Measurements from ENCODE around the gene ZNF627.
A peak's percentile ranks its signal among the peaks of the same experiment; 100 is the strongest.

Gene ZNF627

DNA sequence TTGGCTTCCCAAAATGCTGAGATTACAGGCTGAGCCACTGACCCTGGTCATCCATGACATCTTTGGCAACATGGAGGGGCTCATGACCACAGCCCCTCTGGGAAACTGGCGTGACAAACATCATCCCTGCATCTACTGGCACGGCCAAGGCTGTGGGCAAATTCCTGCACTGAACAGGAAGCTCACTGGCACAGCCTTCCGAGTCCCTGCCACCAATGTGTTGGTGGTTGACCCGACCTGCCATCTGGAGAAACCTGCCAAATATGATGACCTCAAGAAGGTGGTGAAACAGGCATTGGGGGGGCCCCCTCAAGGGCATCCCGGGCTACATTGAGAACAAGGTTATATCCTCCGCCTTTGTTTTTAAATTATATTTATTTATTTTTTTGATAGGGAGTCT is 11.0 kb upstream of the ZNF627 start:
- TF ChIP-seq, protein P1, sequence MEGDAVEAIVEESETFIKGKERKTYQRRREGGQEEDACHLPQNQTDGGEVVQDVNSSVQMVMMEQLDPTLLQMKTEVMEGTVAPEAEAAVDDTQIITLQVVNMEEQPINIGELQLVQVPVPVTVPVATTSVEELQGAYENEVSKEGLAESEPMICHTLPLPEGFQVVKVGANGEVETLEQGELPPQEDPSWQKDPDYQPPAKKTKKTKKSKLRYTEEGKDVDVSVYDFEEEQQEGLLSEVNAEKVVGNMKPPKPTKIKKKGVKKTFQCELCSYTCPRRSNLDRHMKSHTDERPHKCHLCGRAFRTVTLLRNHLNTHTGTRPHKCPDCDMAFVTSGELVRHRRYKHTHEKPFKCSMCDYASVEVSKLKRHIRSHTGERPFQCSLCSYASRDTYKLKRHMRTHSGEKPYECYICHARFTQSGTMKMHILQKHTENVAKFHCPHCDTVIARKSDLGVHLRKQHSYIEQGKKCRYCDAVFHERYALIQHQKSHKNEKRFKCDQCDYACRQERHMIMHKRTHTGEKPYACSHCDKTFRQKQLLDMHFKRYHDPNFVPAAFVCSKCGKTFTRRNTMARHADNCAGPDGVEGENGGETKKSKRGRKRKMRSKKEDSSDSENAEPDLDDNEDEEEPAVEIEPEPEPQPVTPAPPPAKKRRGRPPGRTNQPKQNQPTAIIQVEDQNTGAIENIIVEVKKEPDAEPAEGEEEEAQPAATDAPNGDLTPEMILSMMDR (conservative IDR thresholded peaks at IDR 0.05; ENCODE audit: low read depth) = no peak
- DNase-seq (ENCODE audit: low spot score) = no peak
- ChIA-PET POLR2A (ENCODE audit: low non-redundant PET) (no interaction called here), CTCF (interaction anchor here (0.7 to 1.1 kb wide), 2 partner anchors 28 to 69 kb away, joined by 3 to 6 read pairs; partner anchors contain the start of gene ELOF1)
- H3K27ac ChIP-seq = no peak overlapping the region

DNA sequence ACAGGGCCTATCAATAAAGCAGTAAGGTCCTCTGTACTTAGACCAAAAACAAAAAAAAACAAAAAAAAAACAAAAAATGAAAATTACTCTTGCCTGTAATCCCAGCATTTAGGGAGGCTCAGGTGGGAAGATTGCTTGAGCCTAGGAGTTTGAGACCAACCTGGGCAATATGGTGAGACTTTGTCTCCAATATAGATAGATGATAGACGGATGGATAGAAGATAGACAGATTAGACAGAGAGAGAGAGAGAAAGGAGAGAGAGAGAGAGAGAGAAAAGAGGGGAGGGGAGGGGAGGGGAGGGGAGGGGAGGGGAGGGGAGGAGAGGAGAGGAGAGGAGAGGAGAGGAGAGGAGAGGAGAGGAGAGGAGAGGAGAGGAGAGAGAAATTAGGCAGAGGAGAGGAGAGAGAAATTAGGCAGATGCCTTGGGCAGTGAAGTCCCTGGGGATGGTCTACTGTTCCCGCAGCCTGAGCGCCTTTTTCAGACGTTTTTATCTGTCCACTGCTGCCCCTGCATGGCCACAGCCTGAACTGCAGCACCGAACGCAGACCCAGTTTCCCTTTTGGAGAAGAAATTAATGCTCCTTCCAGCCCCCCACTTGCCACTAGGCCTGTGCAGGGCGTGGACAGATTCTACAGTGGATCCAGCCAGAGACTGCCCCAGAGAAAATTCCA is 9.8 kb upstream of the ZNF627 start:
- TF ChIP-seq, protein P1 (conservative IDR thresholded peaks at IDR 0.05; ENCODE audit: low read depth) = peak; percentile 78
- DNase-seq (ENCODE audit: low spot score) = peak; percentile 73
- POLR2A ChIA-PET (ENCODE audit: low non-redundant PET) = no interaction called here
- peak overlapping the region; percentile 44 for H3K27ac ChIP-seq
- CTCF ChIA-PET = interaction anchor here (0.6 to 1.2 kb wide), 5 partner anchors 7 to 104 kb away, joined by 3 to 5 read pairs (median 4); partner anchors contain the start of gene ELOF1

DNA sequence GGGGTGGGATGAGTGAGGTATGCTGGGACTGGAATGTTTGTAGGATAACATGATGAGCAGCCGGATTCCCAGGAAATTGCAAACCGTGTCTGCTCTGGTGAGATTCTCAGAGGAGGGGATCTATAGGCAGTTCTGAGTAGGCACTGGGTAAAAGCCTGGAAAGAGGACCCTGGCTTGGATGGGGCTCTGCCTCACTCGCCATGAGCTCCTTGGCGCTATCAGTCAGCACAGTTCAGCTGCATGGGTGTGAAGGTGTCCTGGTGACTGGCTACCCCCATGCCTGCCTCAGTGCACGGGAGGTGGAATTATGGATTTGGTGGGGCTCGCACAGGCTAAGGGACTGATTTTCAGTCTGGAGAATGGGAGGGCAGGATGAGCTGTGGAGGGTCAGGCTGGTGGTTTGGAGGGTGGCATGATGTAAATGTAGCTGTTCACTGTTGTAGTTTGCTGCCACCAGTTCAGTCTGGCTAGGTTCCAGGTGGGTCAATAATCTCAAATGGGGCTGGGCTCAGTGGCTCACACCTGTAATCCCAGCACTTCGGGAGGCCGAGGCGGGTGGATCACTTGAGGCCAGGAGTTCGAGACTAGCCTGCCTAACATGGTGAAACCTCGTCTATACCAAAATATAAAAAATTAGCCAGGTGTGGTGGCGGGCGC is 9.2 kb upstream of the ZNF627 start:
- TF ChIP-seq, protein P1 (conservative IDR thresholded peaks at IDR 0.05; ENCODE audit: low read depth) = peak; percentile 32
- no peak for DNase-seq (ENCODE audit: low spot score)
- POLR2A ChIA-PET (ENCODE audit: low non-redundant PET) = no interaction called here
- CTCF ChIA-PET = interaction anchor here (0.5 to 1.2 kb wide), 7 partner anchors 8 to 71 kb away, joined by 3 to 5 read pairs (median 3); partner anchors contain the start of gene ELOF1
- H3K27ac ChIP-seq = peak overlapping the region; percentile 44

DNA sequence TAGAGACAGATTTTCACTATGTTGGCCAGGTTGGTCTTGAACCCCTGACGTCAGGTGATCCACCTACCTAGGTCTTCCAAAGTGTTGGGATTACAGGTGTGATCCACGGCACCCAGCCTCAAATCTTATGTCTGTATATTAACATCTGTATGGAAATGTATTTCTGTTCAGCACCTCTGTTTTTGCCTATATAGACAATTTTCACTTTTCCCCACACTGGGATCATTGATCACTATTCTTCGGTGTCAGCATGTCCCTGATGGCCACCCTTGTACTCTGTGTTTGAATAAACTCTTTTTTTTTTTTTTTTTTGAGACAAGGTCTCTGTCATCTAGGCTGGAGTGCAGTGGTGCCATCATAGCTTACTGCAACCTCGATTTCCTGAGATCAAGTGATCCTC is 3.2 kb upstream of the ZNF627 start:
- CTCF ChIA-PET = no interaction called here
- no peak for DNase-seq (ENCODE audit: low spot score)

DNA sequence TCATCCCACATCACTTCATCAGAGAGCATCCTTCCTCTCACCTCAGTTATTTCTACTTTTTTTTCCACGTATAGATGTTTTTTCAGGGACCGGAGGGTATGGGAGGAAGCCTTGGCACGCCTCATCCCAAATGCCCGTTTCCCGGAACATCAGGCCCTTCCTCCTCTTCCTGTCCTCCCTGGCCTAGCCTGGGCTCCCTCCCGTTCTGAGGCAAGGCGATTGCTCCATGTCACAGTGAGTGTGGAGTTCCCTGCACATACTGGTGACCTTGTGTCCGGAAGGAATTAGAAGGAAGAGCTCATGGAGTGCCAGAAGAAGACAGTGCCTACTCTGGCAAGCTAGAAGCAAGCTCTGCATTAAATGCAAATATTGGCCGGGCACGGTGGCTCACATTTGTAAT is 1.1 kb upstream of the ZNF627 start:
- CTCF ChIA-PET = no interaction called here
- DNase-seq (ENCODE audit: low spot score) = no peak
- peak overlapping the region; percentile 83; the same call in 1 of the 2 replicates for H3K27ac ChIP-seq
- POLR2A ChIA-PET (ENCODE audit: low non-redundant PET) = no interaction called here
- TF ChIP-seq, protein P1 (conservative IDR thresholded peaks at IDR 0.05; ENCODE audit: low read depth) = no peak

More for the DNA sequence above, 3.2 kb upstream of the ZNF627 start:
- TF ChIP-seq, protein P1 (conservative IDR thresholded peaks at IDR 0.05; ENCODE audit: low read depth) = no peak
- POLR2A ChIA-PET (ENCODE audit: low non-redundant PET) = no interaction called here
- no peak overlapping the region for H3K27ac ChIP-seq

DNA sequence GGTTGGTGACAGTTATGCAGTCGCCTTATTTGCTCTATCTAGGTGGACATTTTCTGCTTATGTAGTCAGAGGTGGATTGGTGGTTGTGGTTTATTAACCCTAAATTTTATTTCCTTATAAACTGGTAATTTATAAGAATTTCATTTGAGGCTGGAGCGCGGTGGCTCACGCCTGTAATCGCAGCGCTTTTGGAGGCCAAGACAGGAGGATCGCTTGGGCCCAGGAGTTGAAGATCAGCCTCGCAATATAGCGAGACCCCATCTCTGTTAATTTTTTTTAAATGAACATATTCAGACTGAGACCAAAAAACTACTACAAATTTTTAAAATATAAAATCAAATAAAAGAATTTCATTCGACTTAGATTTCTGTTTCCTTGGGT is 810 bp downstream of the ZNF627 start:
- ChIA-PET POLR2A (ENCODE audit: low non-redundant PET) (interaction anchor here (0.6 kb wide), 1 partner anchor 16 kb away, joined by 9 read pairs; no protein-coding TSS in a partner anchor), CTCF (no interaction called here)
- DNase-seq (ENCODE audit: low spot score) = no peak
- TF ChIP-seq, protein P1 (conservative IDR thresholded peaks at IDR 0.05; ENCODE audit: low read depth) = no peak
- H3K27ac ChIP-seq = peak overlapping the region; percentile 83
